Stimulated activated CD8-positive, alpha-beta memory T cell treated with anti-CD3 and anti-CD28 coated beads, Interleukin-15, amount 100 ng/mL, for 1 hour (primary cell): ENCODE data around the gene HBQ1.
A peak's percentile ranks its signal among the peaks of the same experiment; 100 is the strongest.
"Not testable (repeated sequence)": the region's sequence is repeated elsewhere in the genome, so short reads cannot be mapped to it uniquely, and the experiment has no call there.

Source experiments
- DNase-seq: peaks from one replicate; pipeline ENCODE4 v3.0.0-alpha.2; 2020; ENCODE audit warnings: low read depth

Gene HBQ1

DNA sequence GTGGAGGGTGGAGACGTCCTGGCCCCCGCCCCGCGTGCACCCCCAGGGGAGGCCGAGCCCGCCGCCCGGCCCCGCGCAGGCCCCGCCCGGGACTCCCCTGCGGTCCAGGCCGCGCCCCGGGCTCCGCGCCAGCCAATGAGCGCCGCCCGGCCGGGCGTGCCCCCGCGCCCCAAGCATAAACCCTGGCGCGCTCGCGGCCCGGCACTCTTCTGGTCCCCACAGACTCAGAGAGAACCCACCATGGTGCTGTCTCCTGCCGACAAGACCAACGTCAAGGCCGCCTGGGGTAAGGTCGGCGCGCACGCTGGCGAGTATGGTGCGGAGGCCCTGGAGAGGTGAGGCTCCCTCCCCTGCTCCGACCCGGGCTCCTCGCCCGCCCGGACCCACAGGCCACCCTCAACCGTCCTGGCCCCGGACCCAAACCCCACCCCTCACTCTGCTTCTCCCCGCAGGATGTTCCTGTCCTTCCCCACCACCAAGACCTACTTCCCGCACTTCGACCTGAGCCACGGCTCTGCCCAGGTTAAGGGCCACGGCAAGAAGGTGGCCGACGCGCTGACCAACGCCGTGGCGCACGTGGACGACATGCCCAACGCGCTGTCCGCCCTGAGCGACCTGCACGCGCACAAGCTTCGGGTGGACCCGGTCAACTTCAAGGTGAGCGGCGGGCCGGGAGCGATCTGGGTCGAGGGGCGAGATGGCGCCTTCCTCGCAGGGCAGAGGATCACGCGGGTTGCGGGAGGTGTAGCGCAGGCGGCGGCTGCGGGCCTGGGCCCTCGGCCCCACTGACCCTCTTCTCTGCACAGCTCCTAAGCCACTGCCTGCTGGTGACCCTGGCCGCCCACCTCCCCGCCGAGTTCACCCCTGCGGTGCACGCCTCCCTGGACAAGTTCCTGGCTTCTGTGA, 3.5 kb upstream of the HBQ1 start, which contains the start of gene HBA1:
Gene HBA1 (plus strand): TSS at position 204 of the 906 bp plus-strand sequence. CDS start 37 bp downstream, at position 241.
- DNase-seq, result not testable (repeated sequence)

- no peak for DNase-seq
Observed at GRCh38 chr16:177394-177822, 2.9 kb upstream of the HBQ1 start.

DNA sequence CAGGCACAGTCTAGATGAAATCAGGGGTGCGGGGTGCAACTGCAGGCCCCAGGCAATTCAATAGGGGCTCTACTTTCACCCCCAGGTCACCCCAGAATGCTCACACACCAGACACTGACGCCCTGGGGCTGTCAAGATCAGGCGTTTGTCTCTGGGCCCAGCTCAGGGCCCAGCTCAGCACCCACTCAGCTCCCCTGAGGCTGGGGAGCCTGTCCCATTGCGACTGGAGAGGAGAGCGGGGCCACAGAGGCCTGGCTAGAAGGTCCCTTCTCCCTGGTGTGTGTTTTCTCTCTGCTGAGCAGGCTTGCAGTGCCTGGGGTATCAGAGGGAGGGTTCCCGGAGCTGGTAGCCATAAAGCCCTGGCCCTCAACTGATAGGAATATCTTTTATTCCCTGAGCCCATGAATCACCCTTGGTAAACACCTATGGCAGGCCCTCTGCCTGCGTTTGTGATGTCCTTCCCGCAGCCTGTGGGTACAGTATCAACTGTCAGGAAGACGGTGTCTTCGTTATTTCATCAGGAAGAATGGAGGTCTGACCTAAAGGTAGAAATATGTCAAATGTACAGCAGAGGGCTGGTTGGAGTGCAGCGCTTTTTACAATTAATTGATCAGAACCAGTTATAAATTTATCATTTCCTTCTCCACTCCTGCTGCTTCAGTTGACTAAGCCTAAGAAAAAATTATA, 2.1 kb upstream of the HBQ1 start:
- no peak for DNase-seq

DNA sequence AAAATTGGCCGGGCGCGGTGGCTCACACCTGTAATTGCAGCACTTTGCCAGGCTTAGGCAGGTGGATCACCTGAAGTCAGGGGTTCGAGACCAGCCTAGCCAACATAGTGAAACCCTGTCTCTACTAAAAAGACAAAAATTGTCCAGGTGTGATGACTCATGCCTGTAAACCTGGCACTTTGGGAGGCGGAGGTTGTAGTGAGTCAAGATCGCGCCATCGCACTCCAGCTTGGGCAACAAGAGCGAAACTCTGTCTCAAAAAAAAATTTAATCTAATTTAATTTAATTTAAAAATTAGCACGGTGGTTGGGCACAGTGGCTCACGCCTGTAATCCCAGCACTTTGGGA, 1.6 kb upstream of the HBQ1 start:
- no peak for DNase-seq

GRCh38 chr16:179211-180092, 807 bp upstream of the HBQ1 start:
- DNase-seq, result no peak

DNA sequence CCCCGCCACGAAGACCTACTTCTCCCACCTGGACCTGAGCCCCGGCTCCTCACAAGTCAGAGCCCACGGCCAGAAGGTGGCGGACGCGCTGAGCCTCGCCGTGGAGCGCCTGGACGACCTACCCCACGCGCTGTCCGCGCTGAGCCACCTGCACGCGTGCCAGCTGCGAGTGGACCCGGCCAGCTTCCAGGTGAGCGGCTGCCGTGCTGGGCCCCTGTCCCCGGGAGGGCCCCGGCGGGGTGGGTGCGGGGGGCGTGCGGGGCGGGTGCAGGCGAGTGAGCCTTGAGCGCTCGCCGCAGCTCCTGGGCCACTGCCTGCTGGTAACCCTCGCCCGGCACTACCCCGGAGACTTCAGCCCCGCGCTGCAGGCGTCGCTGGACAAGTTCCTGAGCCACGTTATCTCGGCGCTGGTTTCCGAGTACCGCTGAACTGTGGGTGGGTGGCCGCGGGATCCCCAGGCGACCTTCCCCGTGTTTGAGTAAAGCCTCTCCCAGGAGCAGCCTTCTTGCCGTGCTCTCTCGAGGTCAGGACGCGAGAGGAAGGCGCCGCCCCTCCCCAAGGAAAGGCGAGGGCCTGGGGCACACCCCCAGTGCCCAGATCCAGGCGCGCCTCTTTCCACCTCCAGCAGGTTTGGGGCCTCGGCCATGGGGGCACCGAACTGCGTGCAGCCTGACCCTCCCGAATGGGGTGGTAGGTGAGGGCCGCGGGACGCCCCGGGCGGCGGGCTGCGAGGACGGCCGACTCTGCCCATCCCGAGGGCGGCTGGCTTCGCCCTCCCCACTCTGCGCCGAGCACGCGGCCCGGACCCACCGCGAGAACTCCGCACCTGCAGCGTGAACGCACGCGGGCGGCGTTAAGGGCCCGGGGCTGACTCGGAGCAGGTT, 664 bp downstream of the HBQ1 start:
- DNase-seq, result no peak

GRCh38 chr16:181565-182021, 1.3 kb downstream of the HBQ1 start:
- DNase-seq, result peak; percentile 66

DNA sequence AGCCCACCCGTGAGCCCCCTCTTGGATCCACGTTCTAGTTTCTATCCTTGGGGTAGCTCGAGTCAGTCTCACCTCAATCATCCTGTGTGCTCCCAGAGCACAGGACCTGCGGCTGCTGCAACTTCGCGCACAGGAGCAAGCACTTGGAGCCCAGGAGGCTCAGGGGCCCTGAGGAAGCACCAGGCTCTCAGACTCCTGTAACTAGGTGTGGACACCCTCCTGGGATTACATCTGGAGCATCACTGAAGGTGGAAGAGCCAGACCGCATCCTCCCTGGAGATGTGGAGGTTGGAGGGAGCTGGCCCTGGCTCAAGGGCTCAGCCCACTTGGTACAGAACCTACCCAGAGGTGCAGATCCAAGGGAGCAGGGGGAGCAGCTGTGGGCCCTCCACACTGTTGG, 2.7 kb downstream of the HBQ1 start:
- no peak for DNase-seq

GRCh38 chr16:185213-185612, 5.0 kb downstream of the HBQ1 start:
- no peak for DNase-seq

DNA sequence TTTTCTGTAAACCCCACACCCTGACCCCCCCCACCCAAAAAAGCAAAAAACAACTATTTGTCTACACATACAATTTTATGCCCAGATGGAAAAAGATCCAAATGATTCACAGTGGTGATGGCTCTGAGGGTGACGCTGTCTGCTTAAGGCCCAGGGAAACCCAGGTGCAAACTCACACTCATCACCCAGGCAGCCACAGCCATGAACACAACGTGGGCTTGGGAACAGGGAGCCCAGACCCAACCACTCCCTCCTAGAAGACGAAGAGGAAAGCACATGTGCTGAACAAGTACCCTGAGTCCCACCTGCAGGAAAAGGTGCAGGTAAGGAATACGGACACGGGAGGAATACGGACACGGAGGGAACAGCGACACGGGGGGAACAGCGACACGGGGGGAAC, 5.4 kb downstream of the HBQ1 start:
- no peak for DNase-seq

DNA sequence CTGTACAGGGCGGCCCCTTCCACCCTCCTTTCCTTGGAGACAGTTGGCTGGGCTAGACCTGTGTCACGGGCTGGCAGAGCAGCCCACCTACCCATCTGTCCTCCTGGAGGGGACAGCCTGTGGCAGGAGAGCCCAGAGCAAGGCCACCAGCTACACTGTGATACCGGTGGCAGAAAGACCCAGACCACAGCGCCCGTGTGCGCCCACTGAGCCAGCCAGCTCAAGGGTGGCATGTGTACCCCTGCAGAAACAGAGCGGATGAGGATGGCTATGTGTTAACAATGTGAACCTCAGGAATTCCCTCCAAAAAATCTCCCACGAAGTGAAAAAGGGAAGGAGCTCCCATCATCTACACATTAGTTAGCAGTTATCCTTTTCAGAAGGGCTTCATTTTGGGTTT, 7.1 kb downstream of the HBQ1 start:
- DNase-seq, result no peak

DNA sequence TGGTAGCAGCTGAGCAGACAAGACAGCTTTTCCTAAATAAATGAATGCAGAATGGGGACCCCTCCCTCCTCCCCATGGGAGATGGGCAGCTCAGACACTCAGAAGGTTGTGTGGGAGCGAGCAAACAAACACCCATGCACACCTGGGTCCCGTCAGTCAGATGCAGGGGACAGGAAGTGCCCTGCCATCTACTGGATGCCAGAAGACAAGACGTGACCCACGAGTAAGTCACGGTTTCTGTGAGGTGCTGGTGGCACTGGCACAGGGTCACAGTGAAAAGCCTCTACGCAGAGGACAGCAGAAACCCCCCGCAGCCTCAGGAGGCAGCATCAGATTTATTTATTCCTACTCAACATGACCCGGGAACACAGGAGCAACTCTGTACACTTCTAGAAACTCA, 8.4 kb downstream of the HBQ1 start:
- no peak for DNase-seq

GRCh38 chr16:189604-190186, 9.4 kb downstream of the HBQ1 start:
- no peak for DNase-seq

DNA sequence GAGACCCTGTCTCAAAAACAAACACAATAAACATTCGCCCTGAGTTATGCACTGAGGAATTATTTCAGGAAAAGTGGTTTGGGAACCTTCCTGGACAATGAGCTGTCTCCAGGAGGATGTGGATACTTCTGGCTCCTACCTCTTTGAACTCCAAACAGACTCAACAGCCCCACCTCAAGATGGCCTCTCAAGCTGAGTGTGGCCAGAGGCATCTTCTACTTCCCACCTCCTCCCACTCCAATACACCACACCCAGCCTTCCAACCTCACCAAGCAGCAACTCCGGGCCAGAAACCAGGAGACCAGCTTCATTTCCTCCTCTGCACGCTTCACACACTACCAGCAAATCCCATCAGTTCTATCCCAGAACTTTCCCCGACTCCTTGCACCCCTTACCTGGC, 11.6 kb downstream of the HBQ1 start:
- DNase-seq, result no peak

GRCh38 chr16:192686-193085, 12.4 kb downstream of the HBQ1 start:
- no peak for DNase-seq

DNA sequence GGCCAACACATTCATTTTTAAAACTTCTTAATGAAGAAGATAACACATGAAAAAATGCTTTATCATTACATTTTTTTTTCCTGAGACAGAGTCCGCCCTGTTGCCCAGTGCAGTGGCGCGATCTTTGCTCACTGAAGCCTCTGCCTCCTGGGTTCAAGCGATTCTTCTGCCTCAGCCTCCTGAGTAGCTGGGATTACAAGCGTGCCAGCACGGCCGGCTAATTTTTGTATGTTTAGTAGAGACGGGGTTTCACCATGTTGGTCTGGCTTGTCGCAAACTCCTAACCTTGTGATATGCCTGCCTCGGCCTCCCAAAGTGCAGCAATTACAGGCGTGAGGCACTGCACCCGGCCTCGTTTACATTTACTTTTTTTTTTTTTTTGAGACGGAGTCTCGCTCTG, 13.2 kb downstream of the HBQ1 start:
- DNase-seq, result no peak

GRCh38 chr16:194516-194915, 14.3 kb downstream of the HBQ1 start:
- DNase-seq, result no peak

DNA sequence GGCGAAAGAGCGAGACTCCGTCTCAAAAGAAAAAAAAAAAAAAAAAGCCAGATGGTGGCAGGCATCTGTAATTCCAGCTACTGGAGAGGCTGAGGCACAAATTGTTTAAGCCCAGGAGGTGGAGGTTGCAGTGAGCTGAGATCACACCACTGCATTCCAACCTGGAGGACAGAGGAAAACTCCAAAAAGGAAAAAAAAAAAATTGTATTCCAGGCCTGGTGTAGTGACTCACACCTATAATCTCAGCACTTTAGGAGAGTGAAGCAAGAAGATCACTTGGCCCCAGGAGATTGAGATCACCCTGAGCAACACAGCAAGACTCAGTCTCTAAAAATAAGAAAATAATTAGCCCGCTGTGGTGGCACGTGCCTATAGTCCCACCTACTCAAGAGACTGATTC, 20.1 kb downstream of the HBQ1 start:
- DNase-seq, result no peak

- no peak for DNase-seq
Observed at GRCh38 chr16:203246-203645, 23.0 kb downstream of the HBQ1 start.

GRCh38 chr16:204046-204445, 23.8 kb downstream of the HBQ1 start:
- not testable (repeated sequence) for DNase-seq

- DNase-seq, result not testable (repeated sequence)
Observed at GRCh38 chr16:209359-209758, 29.1 kb downstream of the HBQ1 start.
